Activated CD8-positive, alpha-beta T cell treated with anti-CD3 and anti-CD28 coated beads for 36 hours (primary cell): Measurements from ENCODE around the gene UNC80. TPM values are rescaled to one million over a fixed set of nuclear protein-coding genes. Genes with fewer than 3 reads are reported as not detected.

Experiments used
- ATAC-seq: fragments of 200-7000 bp; cut with Tn5 transposase; one replicate; pipeline ENCODE4 v1.10.0; 2021; ENCODE audit warnings: mild to moderate bottlenecking, moderate library complexity
- CTCF ChIA-PET: fragments of 350-600 bp; sonication (Branson Sonifier 250); formaldehyde crosslinking; loops from one replicate; lab custom pipeline; 2021; ENCODE audit warnings: antibody characterized with exemption; lab: Charles Lee
- POLR2A ChIA-PET: fragments of 350-600 bp; sonication (Branson Sonifier 250); formaldehyde crosslinking; loops from one replicate; lab custom pipeline; 2021; ENCODE audit warnings: antibody characterized with exemption; lab: Charles Lee
- DNase-seq: peaks from one replicate; pipeline ENCODE4 v3.0.0-alpha.2; 2020
- H3K27ac Mint-ChIP-seq: one replicate; pipeline ENCODE4 v1.8.0; 2021; ENCODE audit warnings: mild to moderate bottlenecking, mixed read lengths
- H3K27me3 Mint-ChIP-seq: one replicate; pipeline ENCODE4 v1.8.0; 2021; ENCODE audit warnings: mixed read lengths
- H3K36me3 Mint-ChIP-seq: one replicate; pipeline ENCODE4 v1.8.0; 2021; ENCODE audit warnings: low read depth, mixed read lengths
- H3K4me1 Mint-ChIP-seq: one replicate; pipeline ENCODE4 v1.8.0; 2021; ENCODE audit warnings: low read depth, mixed read lengths
- H3K4me3 Mint-ChIP-seq: one replicate; pipeline ENCODE4 v1.8.0; 2021; ENCODE audit warnings: mild to moderate bottlenecking, moderate library complexity, mixed read lengths
- H3K9me3 Mint-ChIP-seq: one replicate; pipeline ENCODE4 v1.8.0; 2021; ENCODE audit warnings: mixed read lengths
- intact Hi-C: fragments of 100-400 bp; cut with micrococcal nuclease; formaldehyde crosslinking; loops from one replicate; pipeline ENCODE4 v1.10.0; 2022
- total RNA-seq, 2 experiments: library from RNA; stranded (reverse); gene quantifications; one replicate each; pipeline ENCODE4 v1.2.3, GENCODE V29; 2021
- TF ChIP-seq, protein P1 (sequence below): fragments of 200-600 bp; IDR thresholded peaks from one replicate; pipeline ENCODE4 v1.8.0; 2022; ENCODE audit warnings: antibody characterized with exemption, mild to moderate bottlenecking

UNC80 gene
- total RNA-seq, 2 experiments from 2014 or later, result not detected

DNA sequence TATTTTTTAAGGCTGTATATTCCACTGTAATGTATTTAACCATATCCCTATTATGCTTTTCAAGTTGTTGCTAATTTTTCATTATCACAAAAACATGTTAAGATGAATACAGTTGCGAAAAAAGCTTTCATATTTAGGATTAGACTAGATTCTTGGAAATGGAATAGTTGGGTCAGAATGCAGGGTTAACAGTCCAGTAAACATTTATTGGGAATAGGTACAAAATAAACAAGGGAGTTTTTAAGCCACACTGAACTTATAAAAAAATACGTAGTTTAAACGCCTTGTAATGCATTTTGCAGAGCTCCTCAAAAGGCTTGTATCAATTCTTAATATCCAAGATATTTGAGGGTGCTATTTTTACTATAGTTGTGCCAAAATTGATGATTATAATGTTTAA, 266.4 kb downstream of the UNC80 start:
- H3K27ac Mint-ChIP-seq, result no peak overlapping the region
- H3K27me3 Mint-ChIP-seq, result no peaks in the 10 kb centered on the region
- H3K36me3 Mint-ChIP-seq, result peaks cover 8% of the 10 kb centered on the region
- no peaks in the 10 kb centered on the region for H3K9me3 Mint-ChIP-seq
- intact Hi-C loops, result no loop called here
- ATAC-seq (no peak), DNase-seq (no peak)
- H3K4me1 Mint-ChIP-seq, result peaks cover 5% of the 10 kb centered on the region
- POLR2A ChIA-PET, result no interaction called here
- TF ChIP-seq, protein P1, sequence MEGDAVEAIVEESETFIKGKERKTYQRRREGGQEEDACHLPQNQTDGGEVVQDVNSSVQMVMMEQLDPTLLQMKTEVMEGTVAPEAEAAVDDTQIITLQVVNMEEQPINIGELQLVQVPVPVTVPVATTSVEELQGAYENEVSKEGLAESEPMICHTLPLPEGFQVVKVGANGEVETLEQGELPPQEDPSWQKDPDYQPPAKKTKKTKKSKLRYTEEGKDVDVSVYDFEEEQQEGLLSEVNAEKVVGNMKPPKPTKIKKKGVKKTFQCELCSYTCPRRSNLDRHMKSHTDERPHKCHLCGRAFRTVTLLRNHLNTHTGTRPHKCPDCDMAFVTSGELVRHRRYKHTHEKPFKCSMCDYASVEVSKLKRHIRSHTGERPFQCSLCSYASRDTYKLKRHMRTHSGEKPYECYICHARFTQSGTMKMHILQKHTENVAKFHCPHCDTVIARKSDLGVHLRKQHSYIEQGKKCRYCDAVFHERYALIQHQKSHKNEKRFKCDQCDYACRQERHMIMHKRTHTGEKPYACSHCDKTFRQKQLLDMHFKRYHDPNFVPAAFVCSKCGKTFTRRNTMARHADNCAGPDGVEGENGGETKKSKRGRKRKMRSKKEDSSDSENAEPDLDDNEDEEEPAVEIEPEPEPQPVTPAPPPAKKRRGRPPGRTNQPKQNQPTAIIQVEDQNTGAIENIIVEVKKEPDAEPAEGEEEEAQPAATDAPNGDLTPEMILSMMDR, result no peak
- CTCF ChIA-PET, result no interaction called here
- H3K4me3 Mint-ChIP-seq, result no peak overlapping the region

DNA sequence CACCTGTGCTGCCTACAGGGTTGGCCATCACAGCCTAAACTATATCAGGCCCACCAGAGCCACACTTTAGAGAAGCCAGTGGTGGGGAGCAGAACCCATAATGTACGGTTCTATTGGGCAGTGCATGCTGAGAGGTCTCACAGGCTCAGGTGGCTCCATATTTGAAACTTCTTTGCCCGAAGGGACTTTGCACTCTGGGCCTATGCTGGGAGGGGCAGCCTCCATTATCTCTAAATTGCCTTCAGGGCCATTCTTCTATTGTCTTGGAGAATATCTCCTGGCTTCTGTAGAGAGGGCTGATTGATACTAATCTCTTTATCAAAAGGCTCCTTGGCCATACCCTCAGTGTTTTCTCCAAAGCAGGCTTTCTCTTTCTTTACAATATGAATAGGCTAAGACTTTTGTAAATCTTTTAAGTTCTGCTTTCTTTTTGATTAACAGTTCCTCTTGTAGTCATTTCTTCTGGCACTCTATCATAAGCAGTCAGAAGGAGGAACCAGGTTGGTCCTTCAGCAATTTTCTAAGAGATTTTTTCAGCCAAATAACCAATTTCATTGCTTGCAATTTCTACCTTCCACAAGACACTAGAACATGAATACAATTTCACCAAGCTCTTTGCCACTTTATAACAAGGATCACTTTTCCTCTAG, 275.3 kb downstream of the UNC80 start:
- TF ChIP-seq, protein P1, result no peak
- intact Hi-C loops, result no loop called here
- ChIA-PET POLR2A (no interaction called here), CTCF (interaction anchor here (1.2 kb wide), 1 partner anchor 146 kb away, joined by 3 read pairs; no protein-coding TSS in a partner anchor)
- Mint-ChIP-seq H3K9me3 (peaks cover 2% of the 10 kb centered on the region), H3K27ac (no peak overlapping the region), H3K4me3 (no peak overlapping the region), H3K36me3 (peaks cover 13% of the 10 kb centered on the region), H3K4me1 (no peaks in the 10 kb centered on the region), H3K27me3 (no peaks in the 10 kb centered on the region)
- ATAC-seq (no peak), DNase-seq (no peak)

Other genes starting within 250 kb of the UNC80 start
- 10 to 100 TPM; 55.9 to 58.1 TPM for gene RPE, start 230.8 kb downstream of the UNC80 start, total RNA-seq